HepG2 (cell line): Measurements from ENCODE around the gene BEST2. TPM values are rescaled to one million over a fixed set of nuclear protein-coding genes. Genes with fewer than 3 reads are reported as not detected.
A peak's percentile ranks its signal among the peaks of the same experiment; 100 is the strongest.

Experiments
- BORCS8-MEF2B ChIP-seq: sonication (generic); formaldehyde crosslinking; IDR thresholded peaks from 2 replicates; pipeline ENCODE4 v1.8.0; 2022; ENCODE audit warnings: mild to moderate bottlenecking, missing genetic modification reagents
- ETS1 ChIP-seq: sonication (generic); formaldehyde crosslinking; IDR thresholded peaks from 2 replicates; pipeline ENCODE4 v1.4.0; 2020; ENCODE audit warnings: missing genetic modification reagents
- KDM5A ChIP-seq: fragments of 200-600 bp; sonication (generic); IDR thresholded peaks from 2 replicates; pipeline ENCODE4 v1.7.0; 2018; ENCODE audit warnings: antibody characterized with exemption, mild to moderate bottlenecking, low read length, borderline replicate concordance
- NAIF1 ChIP-seq: sonication (generic); formaldehyde crosslinking; IDR thresholded peaks from 2 replicates; pipeline ENCODE4 v1.5.0; 2020; ENCODE audit warnings: mild to moderate bottlenecking, missing genetic modification reagents, borderline replicate concordance
- PHF5A ChIP-seq: IDR thresholded peaks from one replicate; pipeline ENCODE4 v1.6.1; 2018; ENCODE audit warnings: low read depth, missing genetic modification reagents; ENCODE audit not compliant: unreplicated experiment
- SP5 ChIP-seq: IDR thresholded peaks from 2 replicates; pipeline ENCODE4 v1.6.1; 2016; ENCODE audit warnings: low read depth, borderline replicate concordance
- SRY ChIP-seq: sonication (generic); formaldehyde crosslinking; IDR thresholded peaks from 2 replicates; pipeline ENCODE4 v1.8.0; 2022; ENCODE audit warnings: mild to moderate bottlenecking, missing genetic modification reagents
- TSC22D2 ChIP-seq: sonication (generic); formaldehyde crosslinking; IDR thresholded peaks from 2 replicates; pipeline ENCODE4 v1.5.1; 2020; ENCODE audit warnings: missing genetic modification reagents, mild to moderate bottlenecking, borderline replicate concordance
- ZNF30 ChIP-seq: sonication (generic); formaldehyde crosslinking; IDR thresholded peaks from 2 replicates; pipeline ENCODE4 v1.5.0; 2020; ENCODE audit warnings: mild to moderate bottlenecking, missing genetic modification reagents
- ZNF367 ChIP-seq: sonication (generic); formaldehyde crosslinking; IDR thresholded peaks from 2 replicates; pipeline ENCODE4 v1.4.0; 2020; ENCODE audit warnings: missing genetic modification reagents, borderline replicate concordance
- polyA plus RNA-seq, 8 experiments: library from polyadenylated mRNA; depleted of rRNA in 3 of 8; stranded (reverse) in 7 of 8; unstranded in 1 of 8; fragments of >200 nt; fragmentation: Illumina TruSeq in 4 of 8; extraction: Trizol in 4 of 8; gene quantifications; 2 replicates each; pipeline versions ENCODE4 v1.2.1 to v1.2.3, GENCODE V29; 2011 to 2016; ENCODE audit warnings: low read depth in 4 of 8, missing spikeins in 1 of 8, mixed read lengths in 1 of 8; ENCODE audit not compliant: insufficient read depth in 1 of 8
- total RNA-seq, 5 experiments: library from RNA; depleted of rRNA; stranded (reverse); fragments of >200 nt; fragmentation: Illumina TruSeq; extraction: Trizol; gene quantifications; 2 replicates each; pipeline ENCODE4 v1.2.3, GENCODE V29; 2016; ENCODE audit warnings: low read depth in 1 of 5
- TF ChIP-seq, protein P1 (sequence below): sonication (generic); formaldehyde crosslinking; IDR thresholded peaks from 2 replicates; pipeline ENCODE4 v1.4.0; 2020; ENCODE audit warnings: low read depth, mild to moderate bottlenecking, missing genetic modification reagents
- TF ChIP-seq, protein P2 (sequence below): sonication (generic); formaldehyde crosslinking; IDR thresholded peaks from 2 replicates; pipeline ENCODE4 v1.9.0; 2021; ENCODE audit warnings: missing genetic modification reagents, borderline replicate concordance
- TF ChIP-seq, protein P3 (sequence below): sonication (generic); formaldehyde crosslinking; IDR thresholded peaks from 2 replicates; pipeline ENCODE4 v1.5.0; 2020; ENCODE audit warnings: mild to moderate bottlenecking, missing genetic modification reagents
- TF ChIP-seq, protein P4 (sequence below): IDR thresholded peaks from 2 replicates; pipeline ENCODE4 v1.6.1; 2016; ENCODE audit warnings: low read depth
- TF ChIP-seq, protein P5 (sequence below): sonication (generic); formaldehyde crosslinking; IDR thresholded peaks from 2 replicates; pipeline ENCODE4 v1.4.0; 2020; ENCODE audit warnings: missing genetic modification reagents

The BEST2 gene
- total and polyA plus RNA-seq, 2 of the 13 experiments (the other 11 are each of a cell fraction or from before 2014, with no cell fraction given), result not detected

DNA sequence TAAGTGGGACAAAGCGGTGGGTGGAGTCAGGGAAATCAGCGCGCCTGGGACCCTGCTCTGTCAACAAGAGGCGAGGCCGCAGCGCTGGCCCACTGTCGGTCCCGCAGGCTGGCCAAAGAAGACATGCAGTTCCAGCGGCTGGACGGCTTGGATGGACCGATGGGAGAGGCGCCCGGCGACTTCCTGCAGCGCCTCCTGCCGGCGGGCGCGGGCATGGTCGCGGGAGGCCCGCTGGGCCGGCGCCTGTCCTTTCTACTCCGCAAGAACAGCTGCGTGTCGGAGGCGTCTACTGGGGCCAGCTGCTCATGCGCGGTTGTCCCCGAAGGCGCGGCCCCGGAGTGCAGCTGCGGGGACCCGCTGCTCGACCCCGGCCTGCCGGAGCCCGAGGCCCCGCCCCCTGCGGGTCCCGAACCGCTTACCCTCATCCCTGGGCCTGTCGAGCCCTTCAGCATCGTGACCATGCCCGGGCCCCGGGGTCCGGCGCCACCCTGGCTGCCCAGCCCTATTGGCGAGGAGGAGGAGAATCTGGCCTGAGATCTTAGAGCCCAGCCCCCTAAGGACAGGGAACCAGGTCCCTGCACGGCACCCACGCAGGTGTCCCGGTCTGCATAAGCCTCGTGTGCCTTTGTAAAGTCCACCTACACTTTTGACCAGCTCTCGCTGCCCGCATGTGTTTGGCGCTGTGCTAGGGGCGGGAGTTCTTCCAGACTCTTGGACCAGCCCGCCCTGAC lies 6.1 kb downstream of the BEST2 start (continued):
- TF ChIP-seq SRY (no peak), BORCS8-MEF2B (no peak; the same call in 1 of the 2 replicates), TSC22D2 (no peak), NAIF1 (CRISPR knock-in tag) (no peak), ETS1 (no peak), PHF5A (CRISPR knock-in tag) (no peak), ZNF30 (CRISPR knock-in tag) (no peak), ZNF367 (CRISPR knock-in tag) (no peak), KDM5A (no peak), SP5 (CRISPR knock-in tag) (no peak)
- TF ChIP-seq, protein P1, sequence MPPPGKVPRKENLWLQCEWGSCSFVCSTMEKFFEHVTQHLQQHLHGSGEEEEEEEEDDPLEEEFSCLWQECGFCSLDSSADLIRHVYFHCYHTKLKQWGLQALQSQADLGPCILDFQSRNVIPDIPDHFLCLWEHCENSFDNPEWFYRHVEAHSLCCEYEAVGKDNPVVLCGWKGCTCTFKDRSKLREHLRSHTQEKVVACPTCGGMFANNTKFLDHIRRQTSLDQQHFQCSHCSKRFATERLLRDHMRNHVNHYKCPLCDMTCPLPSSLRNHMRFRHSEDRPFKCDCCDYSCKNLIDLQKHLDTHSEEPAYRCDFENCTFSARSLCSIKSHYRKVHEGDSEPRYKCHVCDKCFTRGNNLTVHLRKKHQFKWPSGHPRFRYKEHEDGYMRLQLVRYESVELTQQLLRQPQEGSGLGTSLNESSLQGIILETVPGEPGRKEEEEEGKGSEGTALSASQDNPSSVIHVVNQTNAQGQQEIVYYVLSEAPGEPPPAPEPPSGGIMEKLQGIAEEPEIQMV (CRISPR knock-in tag), result no peak
- TF ChIP-seq, protein P2, sequence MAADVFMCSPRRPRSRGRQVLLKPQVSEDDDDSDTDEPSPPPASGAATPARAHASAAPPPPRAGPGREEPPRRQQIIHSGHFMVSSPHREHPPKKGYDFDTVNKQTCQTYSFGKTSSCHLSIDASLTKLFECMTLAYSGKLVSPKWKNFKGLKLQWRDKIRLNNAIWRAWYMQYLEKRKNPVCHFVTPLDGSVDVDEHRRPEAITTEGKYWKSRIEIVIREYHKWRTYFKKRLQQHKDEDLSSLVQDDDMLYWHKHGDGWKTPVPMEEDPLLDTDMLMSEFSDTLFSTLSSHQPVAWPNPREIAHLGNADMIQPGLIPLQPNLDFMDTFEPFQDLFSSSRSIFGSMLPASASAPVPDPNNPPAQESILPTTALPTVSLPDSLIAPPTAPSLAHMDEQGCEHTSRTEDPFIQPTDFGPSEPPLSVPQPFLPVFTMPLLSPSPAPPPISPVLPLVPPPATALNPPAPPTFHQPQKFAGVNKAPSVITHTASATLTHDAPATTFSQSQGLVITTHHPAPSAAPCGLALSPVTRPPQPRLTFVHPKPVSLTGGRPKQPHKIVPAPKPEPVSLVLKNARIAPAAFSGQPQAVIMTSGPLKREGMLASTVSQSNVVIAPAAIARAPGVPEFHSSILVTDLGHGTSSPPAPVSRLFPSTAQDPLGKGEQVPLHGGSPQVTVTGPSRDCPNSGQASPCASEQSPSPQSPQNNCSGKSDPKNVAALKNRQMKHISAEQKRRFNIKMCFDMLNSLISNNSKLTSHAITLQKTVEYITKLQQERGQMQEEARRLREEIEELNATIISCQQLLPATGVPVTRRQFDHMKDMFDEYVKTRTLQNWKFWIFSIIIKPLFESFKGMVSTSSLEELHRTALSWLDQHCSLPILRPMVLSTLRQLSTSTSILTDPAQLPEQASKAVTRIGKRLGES, result no peak
- TF ChIP-seq, protein P3, sequence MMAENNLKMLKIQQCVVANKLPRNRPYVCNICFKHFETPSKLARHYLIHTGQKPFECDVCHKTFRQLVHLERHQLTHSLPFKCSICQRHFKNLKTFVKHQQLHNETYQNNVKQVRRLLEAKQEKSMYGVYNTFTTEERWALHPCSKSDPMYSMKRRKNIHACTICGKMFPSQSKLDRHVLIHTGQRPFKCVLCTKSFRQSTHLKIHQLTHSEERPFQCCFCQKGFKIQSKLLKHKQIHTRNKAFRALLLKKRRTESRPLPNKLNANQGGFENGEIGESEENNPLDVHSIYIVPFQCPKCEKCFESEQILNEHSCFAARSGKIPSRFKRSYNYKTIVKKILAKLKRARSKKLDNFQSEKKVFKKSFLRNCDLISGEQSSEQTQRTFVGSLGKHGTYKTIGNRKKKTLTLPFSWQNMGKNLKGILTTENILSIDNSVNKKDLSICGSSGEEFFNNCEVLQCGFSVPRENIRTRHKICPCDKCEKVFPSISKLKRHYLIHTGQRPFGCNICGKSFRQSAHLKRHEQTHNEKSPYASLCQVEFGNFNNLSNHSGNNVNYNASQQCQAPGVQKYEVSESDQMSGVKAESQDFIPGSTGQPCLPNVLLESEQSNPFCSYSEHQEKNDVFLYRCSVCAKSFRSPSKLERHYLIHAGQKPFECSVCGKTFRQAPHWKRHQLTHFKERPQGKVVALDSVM (CRISPR knock-in tag), result no peak
- TF ChIP-seq, protein P4, sequence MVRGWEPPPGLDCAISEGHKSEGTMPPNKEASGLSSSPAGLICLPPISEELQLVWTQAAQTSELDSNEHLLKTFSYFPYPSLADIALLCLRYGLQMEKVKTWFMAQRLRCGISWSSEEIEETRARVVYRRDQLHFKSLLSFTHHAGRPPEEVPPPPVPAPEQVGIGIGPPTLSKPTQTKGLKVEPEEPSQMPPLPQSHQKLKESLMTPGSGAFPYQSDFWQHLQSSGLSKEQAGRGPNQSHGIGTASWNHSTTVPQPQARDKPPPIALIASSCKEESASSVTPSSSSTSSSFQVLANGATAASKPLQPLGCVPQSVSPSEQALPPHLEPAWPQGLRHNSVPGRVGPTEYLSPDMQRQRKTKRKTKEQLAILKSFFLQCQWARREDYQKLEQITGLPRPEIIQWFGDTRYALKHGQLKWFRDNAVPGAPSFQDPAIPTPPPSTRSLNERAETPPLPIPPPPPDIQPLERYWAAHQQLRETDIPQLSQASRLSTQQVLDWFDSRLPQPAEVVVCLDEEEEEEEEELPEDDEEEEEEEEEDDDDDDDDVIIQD (CRISPR knock-in tag), result no peak
- TF ChIP-seq, protein P5, sequence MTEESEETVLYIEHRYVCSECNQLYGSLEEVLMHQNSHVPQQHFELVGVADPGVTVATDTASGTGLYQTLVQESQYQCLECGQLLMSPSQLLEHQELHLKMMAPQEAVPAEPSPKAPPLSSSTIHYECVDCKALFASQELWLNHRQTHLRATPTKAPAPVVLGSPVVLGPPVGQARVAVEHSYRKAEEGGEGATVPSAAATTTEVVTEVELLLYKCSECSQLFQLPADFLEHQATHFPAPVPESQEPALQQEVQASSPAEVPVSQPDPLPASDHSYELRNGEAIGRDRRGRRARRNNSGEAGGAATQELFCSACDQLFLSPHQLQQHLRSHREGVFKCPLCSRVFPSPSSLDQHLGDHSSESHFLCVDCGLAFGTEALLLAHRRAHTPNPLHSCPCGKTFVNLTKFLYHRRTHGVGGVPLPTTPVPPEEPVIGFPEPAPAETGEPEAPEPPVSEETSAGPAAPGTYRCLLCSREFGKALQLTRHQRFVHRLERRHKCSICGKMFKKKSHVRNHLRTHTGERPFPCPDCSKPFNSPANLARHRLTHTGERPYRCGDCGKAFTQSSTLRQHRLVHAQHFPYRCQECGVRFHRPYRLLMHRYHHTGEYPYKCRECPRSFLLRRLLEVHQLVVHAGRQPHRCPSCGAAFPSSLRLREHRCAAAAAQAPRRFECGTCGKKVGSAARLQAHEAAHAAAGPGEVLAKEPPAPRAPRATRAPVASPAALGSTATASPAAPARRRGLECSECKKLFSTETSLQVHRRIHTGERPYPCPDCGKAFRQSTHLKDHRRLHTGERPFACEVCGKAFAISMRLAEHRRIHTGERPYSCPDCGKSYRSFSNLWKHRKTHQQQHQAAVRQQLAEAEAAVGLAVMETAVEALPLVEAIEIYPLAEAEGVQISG (CRISPR knock-in tag), result peak; percentile 86
